VCaP (cell line): ENCODE data around the gene MTCP1.

Source experiments
- H3K27ac ChIP-seq: fragments of 450-650 bp; 2 replicates; pipeline ENCODE4 v1.5.1; 2017
- TF ChIP-seq, protein P1 (sequence below): fragments of 450-650 bp; conservative IDR thresholded peaks from 2 replicates; pipeline ENCODE4 v1.5.1; 2017; ENCODE audit warnings: mild to moderate bottlenecking, moderate library complexity

MTCP1 gene, protein sequence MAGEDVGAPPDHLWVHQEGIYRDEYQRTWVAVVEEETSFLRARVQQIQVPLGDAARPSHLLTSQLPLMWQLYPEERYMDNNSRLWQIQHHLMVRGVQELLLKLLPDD

DNA sequence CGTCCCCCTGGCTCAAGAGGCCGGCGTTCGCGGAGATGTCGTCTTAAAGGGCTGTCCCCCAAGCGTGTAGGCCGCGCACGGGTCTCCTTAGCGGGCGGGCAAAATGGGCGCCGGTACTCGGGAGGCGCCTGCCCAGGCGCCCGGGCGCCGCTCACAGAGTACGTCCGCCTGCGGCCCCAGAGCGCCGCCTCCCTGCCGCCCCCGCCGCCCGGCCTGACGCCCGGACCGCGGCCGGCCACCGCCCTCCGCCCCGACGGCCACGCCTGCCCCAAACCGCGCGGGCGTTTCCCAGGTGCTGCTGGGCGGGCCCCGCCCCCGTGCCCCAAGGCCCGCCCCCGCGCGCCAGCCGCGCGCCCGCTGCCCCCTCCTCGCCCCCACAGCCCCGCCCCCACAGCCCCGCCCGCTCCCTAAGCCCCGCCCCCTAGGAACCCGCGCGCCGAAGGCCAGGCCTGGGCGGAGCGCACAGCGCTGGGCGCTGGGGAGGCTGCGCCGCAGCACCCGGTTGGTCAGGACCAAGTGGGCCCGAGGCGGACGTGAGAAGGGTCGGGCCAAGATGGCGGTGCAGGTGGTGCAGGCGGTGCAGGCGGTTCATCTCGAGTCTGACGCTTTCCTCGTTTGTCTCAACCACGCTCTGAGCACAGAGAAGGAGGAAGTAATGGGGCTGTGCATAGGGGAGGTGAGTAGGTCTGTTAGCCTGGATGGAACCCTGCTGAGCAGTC, at the start of gene MTCP1, which contains the start of the genes BRCC3 and CMC4:
Gene MTCP1, minus strand, starts transcription at position 162 of the 719 bp plus-strand sequence. CDS start 5,126 bp downstream, outside the sequence.
Gene BRCC3, plus strand, starts transcription at position 534 of the 719 bp plus-strand sequence. Its CDS starts 20 bp downstream, at position 554.
Gene CMC4, minus strand, starts transcription at position 162 of the 719 bp plus-strand sequence. CDS start 7,113 bp downstream, outside the sequence.
- peak within 1 kb of the TSS; percentile 79 for H3K27ac ChIP-seq

DNA sequence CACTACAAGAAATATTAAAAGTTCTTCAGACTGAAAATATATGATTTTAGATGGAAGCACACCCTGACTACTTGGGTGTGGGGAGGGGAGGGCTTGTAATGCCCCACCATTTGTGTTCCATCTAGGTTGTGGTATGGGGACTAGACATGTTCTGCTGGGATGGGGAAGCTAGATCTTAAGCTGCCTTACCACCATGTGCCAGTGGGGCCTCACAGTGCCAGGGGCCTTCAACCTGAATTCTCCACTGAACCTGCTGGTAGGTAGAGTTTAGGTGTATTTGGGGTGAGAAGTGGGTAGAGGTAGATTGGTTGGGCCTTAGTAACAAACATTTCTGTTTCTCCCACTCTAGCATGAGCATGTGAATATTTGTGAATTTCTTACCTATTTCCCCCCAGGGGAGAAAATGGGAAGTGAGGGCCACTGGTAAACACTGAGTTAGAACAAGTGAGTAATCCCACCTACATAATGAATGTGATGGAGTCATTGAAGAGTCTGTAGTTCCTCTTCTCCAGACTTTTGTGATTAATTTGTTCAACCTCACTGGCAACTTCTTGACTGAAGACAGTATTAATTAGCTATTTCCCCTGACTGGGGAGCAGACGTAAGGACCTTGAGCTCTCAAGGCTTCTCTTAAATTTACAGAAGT, 44.4 kb upstream of the MTCP1 start:
- TF ChIP-seq, protein P1, sequence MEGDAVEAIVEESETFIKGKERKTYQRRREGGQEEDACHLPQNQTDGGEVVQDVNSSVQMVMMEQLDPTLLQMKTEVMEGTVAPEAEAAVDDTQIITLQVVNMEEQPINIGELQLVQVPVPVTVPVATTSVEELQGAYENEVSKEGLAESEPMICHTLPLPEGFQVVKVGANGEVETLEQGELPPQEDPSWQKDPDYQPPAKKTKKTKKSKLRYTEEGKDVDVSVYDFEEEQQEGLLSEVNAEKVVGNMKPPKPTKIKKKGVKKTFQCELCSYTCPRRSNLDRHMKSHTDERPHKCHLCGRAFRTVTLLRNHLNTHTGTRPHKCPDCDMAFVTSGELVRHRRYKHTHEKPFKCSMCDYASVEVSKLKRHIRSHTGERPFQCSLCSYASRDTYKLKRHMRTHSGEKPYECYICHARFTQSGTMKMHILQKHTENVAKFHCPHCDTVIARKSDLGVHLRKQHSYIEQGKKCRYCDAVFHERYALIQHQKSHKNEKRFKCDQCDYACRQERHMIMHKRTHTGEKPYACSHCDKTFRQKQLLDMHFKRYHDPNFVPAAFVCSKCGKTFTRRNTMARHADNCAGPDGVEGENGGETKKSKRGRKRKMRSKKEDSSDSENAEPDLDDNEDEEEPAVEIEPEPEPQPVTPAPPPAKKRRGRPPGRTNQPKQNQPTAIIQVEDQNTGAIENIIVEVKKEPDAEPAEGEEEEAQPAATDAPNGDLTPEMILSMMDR: no peak
- no peak overlapping the region for H3K27ac ChIP-seq

More for the DNA sequence above, at the start of gene MTCP1, which contains the start of the genes BRCC3 and CMC4:
- TF ChIP-seq, protein P1: no peak

DNA sequence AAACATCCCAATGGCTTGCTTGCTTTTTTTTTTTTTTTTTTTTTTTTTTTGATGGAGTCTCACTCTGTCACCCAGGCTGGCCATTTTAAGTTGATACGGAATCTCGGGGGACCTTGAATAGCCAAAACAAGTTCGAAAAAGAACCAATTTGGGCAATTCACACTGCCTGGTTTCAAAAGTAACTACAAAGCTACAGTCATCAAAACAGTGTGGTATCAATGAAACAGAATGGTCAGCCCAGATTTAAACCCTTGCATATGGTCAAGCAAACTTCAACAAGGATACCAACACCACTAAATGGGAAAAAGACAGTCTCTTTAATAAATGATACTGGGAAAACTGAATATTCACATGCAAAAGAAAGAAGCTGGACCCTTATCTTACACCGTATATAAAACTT, 42.2 kb upstream of the MTCP1 start:
- TF ChIP-seq, protein P1: no peak
- no peak overlapping the region for H3K27ac ChIP-seq

DNA sequence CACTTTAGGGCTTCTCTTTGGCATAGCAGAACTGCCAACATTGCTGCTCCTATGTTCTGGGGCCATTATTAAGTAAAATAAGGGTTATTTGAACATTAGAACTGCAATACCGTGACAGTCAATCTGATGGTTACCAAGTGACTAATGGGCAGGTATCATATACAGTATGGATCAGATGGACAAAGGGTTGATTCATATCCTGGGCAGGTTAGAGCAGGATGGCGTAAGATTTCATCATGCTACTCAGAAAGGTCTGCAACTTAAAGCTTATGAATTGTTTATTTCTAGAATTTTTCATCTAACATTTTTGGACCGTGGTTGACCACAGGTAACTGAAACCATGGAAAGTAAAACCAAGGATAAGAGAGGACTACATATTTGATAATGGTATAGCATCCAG, 41.2 kb upstream of the MTCP1 start:
- H3K27ac ChIP-seq: no peak overlapping the region
- TF ChIP-seq, protein P1: no peak

DNA sequence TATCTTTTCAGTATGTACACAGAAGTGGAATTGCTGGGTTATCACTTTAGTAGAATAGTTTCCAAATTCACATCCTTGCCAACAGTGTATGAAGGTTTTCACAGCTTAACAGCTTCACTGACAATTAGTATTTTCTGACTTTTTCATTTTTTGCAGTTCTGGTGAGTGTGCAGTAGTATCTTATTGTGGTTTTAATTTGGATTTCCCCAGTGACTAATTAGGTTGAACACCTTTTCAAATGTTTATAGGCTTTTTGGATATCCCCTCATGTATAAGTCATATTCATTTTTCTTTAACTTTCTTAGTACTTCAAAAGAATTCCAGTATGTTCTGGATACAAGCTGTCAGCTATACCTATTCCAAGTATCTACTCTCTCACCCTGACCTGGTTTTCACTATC, 37.5 kb upstream of the MTCP1 start:
- no peak overlapping the region for H3K27ac ChIP-seq
- TF ChIP-seq, protein P1: no peak

DNA sequence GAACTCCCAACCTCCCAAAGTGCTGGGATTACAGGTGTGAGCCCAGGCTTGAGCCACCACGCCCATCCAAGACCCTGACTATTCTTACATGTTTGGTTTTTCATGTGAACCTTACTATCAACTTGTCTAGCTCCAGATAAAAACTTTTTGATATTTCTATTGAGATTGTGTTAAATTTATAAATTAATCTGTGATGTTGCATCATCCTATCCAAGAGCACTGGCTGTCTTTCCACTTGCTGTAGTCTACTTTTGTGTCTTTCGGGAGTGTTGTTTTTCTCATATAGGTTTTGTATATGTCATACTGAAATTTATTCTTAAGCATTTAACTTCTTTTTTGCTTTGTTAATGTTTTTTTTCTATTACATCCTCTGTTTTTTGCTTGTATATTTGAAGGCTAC, 35.0 kb upstream of the MTCP1 start:
- TF ChIP-seq, protein P1: no peak
- no peak overlapping the region for H3K27ac ChIP-seq

DNA sequence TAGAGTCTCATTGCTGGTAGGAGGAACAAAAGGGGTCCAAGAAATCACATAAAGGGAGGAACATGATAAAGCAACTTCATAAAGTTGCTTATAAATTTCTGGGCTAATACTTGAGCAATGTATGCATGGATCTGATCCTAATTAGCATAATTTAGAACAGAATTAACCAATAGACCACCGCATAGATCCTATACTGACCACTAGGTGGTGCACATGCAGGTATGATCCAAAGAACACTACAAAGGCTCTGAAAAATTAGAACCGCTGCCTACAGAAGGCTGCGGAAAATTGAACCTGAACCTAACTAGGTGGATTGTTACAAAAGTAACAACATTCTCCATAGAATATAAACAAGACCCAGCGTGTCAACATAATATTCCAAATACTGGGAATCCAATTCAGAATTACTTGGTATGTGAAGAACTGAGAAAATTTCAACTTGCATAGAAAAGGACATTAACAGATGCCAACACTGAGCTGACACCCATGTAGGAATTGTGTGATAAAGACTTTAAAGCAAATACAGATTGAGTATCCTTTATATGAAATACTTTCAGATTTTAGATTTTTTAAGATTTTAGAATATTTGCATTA, 23.6 kb upstream of the MTCP1 start:
- no peak overlapping the region for H3K27ac ChIP-seq
- TF ChIP-seq, protein P1: peak; percentile 79
